H9 (cell line): Measurements from ENCODE around the gene TM4SF20. TPM values are rescaled to one million over a fixed set of nuclear protein-coding genes. Genes with fewer than 3 reads are reported as not detected.

ENCODE experiments used
- DNase-seq: peaks from one replicate; pipeline ENCODE4 v3.0.0-alpha.2; 2017
- H2AFZ ChIP-seq: one replicate; pipeline ENCODE4 v1.6.1; 2013; ENCODE audit warnings: mild to moderate bottlenecking, low read length, control low read depth, moderate library complexity
- H2AK5ac ChIP-seq: 2 replicates; pipeline ENCODE4 v1.6.1; 2013; ENCODE audit warnings: low read length, control low read depth, mixed read lengths; ENCODE audit not compliant: insufficient read length
- H2BK120ac ChIP-seq: one replicate; pipeline ENCODE4 v1.6.1; 2013; ENCODE audit warnings: low read depth, mild to moderate bottlenecking, low read length, control low read depth, inconsistent platforms; ENCODE audit not compliant: poor library complexity, severe bottlenecking
- H2BK12ac ChIP-seq: 2 replicates; pipeline ENCODE4 v1.6.1; 2013; ENCODE audit warnings: low read length, control low read depth, mixed read lengths, low read depth; ENCODE audit not compliant: insufficient read length
- H2BK15ac ChIP-seq: 2 replicates; pipeline ENCODE4 v1.6.1; 2013; ENCODE audit warnings: low read depth, low read length, control low read depth
- H2BK20ac ChIP-seq: one replicate; pipeline ENCODE4 v1.6.1; 2013; ENCODE audit warnings: low read depth, mild to moderate bottlenecking, low read length, control low read depth, inconsistent platforms; ENCODE audit not compliant: poor library complexity, severe bottlenecking
- H2BK5ac ChIP-seq: 2 replicates; pipeline ENCODE4 v1.6.1; 2013; ENCODE audit warnings: low read length, control low read depth, mixed read lengths; ENCODE audit not compliant: insufficient read length
- H3K14ac ChIP-seq: 2 replicates; pipeline ENCODE4 v1.6.1; 2013; ENCODE audit warnings: low read length, control low read depth; ENCODE audit not compliant: insufficient read depth
- H3K18ac ChIP-seq: 2 replicates; pipeline ENCODE4 v1.6.1; 2013; ENCODE audit warnings: low read depth, mild to moderate bottlenecking, mixed read lengths, low read length, control low read depth; ENCODE audit not compliant: insufficient read length
- H3K23ac ChIP-seq: 2 replicates; pipeline ENCODE4 v1.6.1; 2013; ENCODE audit warnings: low read length, control low read depth, mixed read lengths, low read depth; ENCODE audit not compliant: insufficient read length
- H3K23me2 ChIP-seq: 2 replicates; pipeline ENCODE4 v1.6.1; 2013; ENCODE audit warnings: low read depth, mild to moderate bottlenecking, mixed read lengths, low read length, control low read depth; ENCODE audit not compliant: insufficient read length, poor library complexity, severe bottlenecking
- H3K27ac ChIP-seq: 2 replicates; pipeline ENCODE4 v1.5.1; 2013; ENCODE audit warnings: low read length, control low read depth, mixed read lengths, low read depth; ENCODE audit not compliant: insufficient read length
- H3K27me3 ChIP-seq: 2 replicates; pipeline ENCODE4 v1.6.1; 2013; ENCODE audit warnings: low read length, control low read depth, inconsistent platforms; ENCODE audit not compliant: insufficient read depth
- H3K4ac ChIP-seq: 2 replicates; pipeline ENCODE4 v1.6.1; 2013; ENCODE audit warnings: low read depth, mild to moderate bottlenecking, control low read depth, inconsistent platforms, low read length, moderate library complexity
- H3K4me1 ChIP-seq: 2 replicates; pipeline ENCODE4 v1.6.1; 2013; ENCODE audit warnings: low read length, control low read depth, inconsistent platforms; ENCODE audit not compliant: insufficient read depth
- H3K4me2 ChIP-seq: 2 replicates; pipeline ENCODE4 v1.6.1; 2013; ENCODE audit warnings: low read length, control low read depth, mixed read lengths; ENCODE audit not compliant: insufficient read length, insufficient read depth
- H3K56ac ChIP-seq: 2 replicates; pipeline ENCODE4 v1.6.1; 2013; ENCODE audit warnings: low read depth, mild to moderate bottlenecking, mixed read lengths, low read length, control low read depth; ENCODE audit not compliant: insufficient read length
- H3K79me1 ChIP-seq: 2 replicates; pipeline ENCODE4 v1.6.1; 2013; ENCODE audit warnings: low read depth, mild to moderate bottlenecking, moderate library complexity, low read length, control low read depth, inconsistent platforms; ENCODE audit not compliant: insufficient read depth, poor library complexity, severe bottlenecking
- H3K79me2 ChIP-seq: 2 replicates; pipeline ENCODE4 v1.6.1; 2013; ENCODE audit warnings: low read length, control low read depth, inconsistent platforms; ENCODE audit not compliant: insufficient read depth
- H3K9ac ChIP-seq: 2 replicates; pipeline ENCODE4 v1.6.1; 2013; ENCODE audit warnings: low read length, control low read depth, mixed read lengths; ENCODE audit not compliant: insufficient read length; ENCODE audit errors: extremely low read depth
- H3K9me3 ChIP-seq: one replicate; pipeline ENCODE4 v1.6.1; 2013; ENCODE audit warnings: low read depth, low read length, inconsistent platforms; ENCODE audit not compliant: control insufficient read depth
- H3T11ph ChIP-seq: one replicate; pipeline ENCODE4 v1.6.1; 2013; ENCODE audit warnings: mild to moderate bottlenecking, low read length, control low read depth, inconsistent platforms
- H4K20me1 ChIP-seq: one replicate; pipeline ENCODE4 v1.6.1; 2013; ENCODE audit not compliant: control insufficient read depth, insufficient read length, insufficient read depth
- H4K5ac ChIP-seq: 2 replicates; pipeline ENCODE4 v1.6.1; 2013; ENCODE audit warnings: low read depth, mild to moderate bottlenecking, mixed read lengths, low read length, control low read depth; ENCODE audit not compliant: insufficient read length
- H4K8ac ChIP-seq: replicated peaks from 2 replicates; pipeline ENCODE4 v1.6.1; 2013; ENCODE audit warnings: low read length, control low read depth, mixed read lengths, low read depth; ENCODE audit not compliant: insufficient read length
- H4K91ac ChIP-seq: 2 replicates; pipeline ENCODE4 v1.6.1; 2013; ENCODE audit warnings: low read depth, mild to moderate bottlenecking, moderate library complexity, mixed read lengths, low read length, control low read depth; ENCODE audit not compliant: insufficient read length
- H3K27ac Mint-ChIP-seq, 3 experiments: 2 replicates in 2 of 3; 3 replicates in 1 of 3; pipeline ENCODE4 v1.8.0; 2020 to 2021; ENCODE audit warnings: mixed read lengths in 3 of 3, mild to moderate bottlenecking in 1 of 3, moderate library complexity in 1 of 3
- H3K27me3 Mint-ChIP-seq: 2 replicates; pipeline ENCODE4 v1.8.0; 2021; ENCODE audit warnings: low read depth, mild to moderate bottlenecking, moderate library complexity, mixed read lengths
- H3K36me3 Mint-ChIP-seq, 3 experiments: 2 replicates in 2 of 3; 3 replicates in 1 of 3; pipeline ENCODE4 v1.8.0; 2020 to 2021; ENCODE audit warnings: low read depth in 3 of 3, mixed read lengths in 3 of 3; ENCODE audit not compliant: insufficient read depth in 1 of 3
- H3K4me1 Mint-ChIP-seq, 2 experiments: 2 replicates each; pipeline ENCODE4 v1.8.0; 2020; ENCODE audit warnings: mixed read lengths in 2 of 2
- H3K4me3 Mint-ChIP-seq, 2 experiments: 2 replicates in 1 of 2; 3 replicates in 1 of 2; pipeline ENCODE4 v1.8.0; 2020 to 2021; ENCODE audit warnings: mild to moderate bottlenecking in 2 of 2, mixed read lengths in 2 of 2, moderate library complexity in 1 of 2
- H3K9me3 Mint-ChIP-seq, 2 experiments: 2 replicates in 1 of 2; 3 replicates in 1 of 2; pipeline ENCODE4 v1.8.0; 2020; ENCODE audit warnings: mild to moderate bottlenecking in 2 of 2, mixed read lengths in 2 of 2, moderate library complexity in 1 of 2
- whole genome bisulfite sequencing: extraction: QIAGEN DNeasy Blood & Tissue Kit; methylation state at CpG from one replicate; pipeline ENCODE4 v1.1.7; 2013; ENCODE audit warnings: missing lambda C conversion rate, low lambda C conversion rate, mixed read lengths; ENCODE audit not compliant: insufficient read length; ENCODE audit errors: extremely low coverage; 5-methylcytosine and 5-hydroxymethylcytosine counted together
- total RNA-seq: library from RNA; stranded (reverse); gene quantifications from 2 replicates; pipeline ENCODE4 v1.2.1, GENCODE V29; 2021
- TF ChIP-seq, protein P1 (sequence below): fragments of 200-600 bp; sonication (generic); conservative IDR thresholded peaks from 3 replicates; pipeline ENCODE4 v1.8.0; 2021; ENCODE audit warnings: antibody characterized with exemption, mild to moderate bottlenecking

The TM4SF20 gene
- total RNA-seq, 1 experiment from 2014 or later, result not detected

GRCh38 chr2:227317834-227318233 is 61.3 kb downstream of the TM4SF20 start:
- Histone ChIP-seq H2BK12ac (no peak overlapping the region), H3K56ac (no peak overlapping the region), H3K4ac (no peak overlapping the region), H4K20me1 (no peaks in the 10 kb centered on the region), H3K27me3 (no peaks in the 10 kb centered on the region), H3K23ac (no peak overlapping the region), H3K79me2 (no peaks in the 10 kb centered on the region), H2AFZ (no peak overlapping the region), H2BK5ac (no peak overlapping the region), H3T11ph (no peak overlapping the region), H3K14ac (no peak overlapping the region), H4K5ac (no peak overlapping the region), H3K9ac (no peak overlapping the region), H2BK15ac (no peak overlapping the region), H3K23me2 (no peaks in the 10 kb centered on the region), H4K91ac (no peak overlapping the region), H3K4me1 (no peaks in the 10 kb centered on the region), H2AK5ac (no peak overlapping the region), H3K18ac (no peak overlapping the region), H2BK120ac (no peak overlapping the region), H3K4me2 (no peak overlapping the region), H2BK20ac (no peak overlapping the region), H3K27ac (no peak overlapping the region), H3K9me3 (no peaks in the 10 kb centered on the region), H4K8ac (no peak overlapping the region), H3K79me1 (no peaks in the 10 kb centered on the region)
- DNase-seq, result no peak
- Mint-ChIP-seq H3K27ac (no peak overlapping the region), H3K36me3 (peaks cover 11 to 37% (median 27%) of the 10 kb centered on the region in 3 experiments), H3K27me3 (no peaks in the 10 kb centered on the region), H3K4me3 (no peak overlapping the region), H3K9me3 (peaks cover 27 to 31% of the 10 kb centered on the region in 2 experiments), H3K4me1 (no peaks in the 10 kb centered on the region)
- no CpG with 5 or more reads among the region's 2 CpGs for WGBS
- TF ChIP-seq, protein P1, sequence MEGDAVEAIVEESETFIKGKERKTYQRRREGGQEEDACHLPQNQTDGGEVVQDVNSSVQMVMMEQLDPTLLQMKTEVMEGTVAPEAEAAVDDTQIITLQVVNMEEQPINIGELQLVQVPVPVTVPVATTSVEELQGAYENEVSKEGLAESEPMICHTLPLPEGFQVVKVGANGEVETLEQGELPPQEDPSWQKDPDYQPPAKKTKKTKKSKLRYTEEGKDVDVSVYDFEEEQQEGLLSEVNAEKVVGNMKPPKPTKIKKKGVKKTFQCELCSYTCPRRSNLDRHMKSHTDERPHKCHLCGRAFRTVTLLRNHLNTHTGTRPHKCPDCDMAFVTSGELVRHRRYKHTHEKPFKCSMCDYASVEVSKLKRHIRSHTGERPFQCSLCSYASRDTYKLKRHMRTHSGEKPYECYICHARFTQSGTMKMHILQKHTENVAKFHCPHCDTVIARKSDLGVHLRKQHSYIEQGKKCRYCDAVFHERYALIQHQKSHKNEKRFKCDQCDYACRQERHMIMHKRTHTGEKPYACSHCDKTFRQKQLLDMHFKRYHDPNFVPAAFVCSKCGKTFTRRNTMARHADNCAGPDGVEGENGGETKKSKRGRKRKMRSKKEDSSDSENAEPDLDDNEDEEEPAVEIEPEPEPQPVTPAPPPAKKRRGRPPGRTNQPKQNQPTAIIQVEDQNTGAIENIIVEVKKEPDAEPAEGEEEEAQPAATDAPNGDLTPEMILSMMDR, result no peak
